Neural progenitor cell (in vitro differentiated cells): ENCODE results near the gene RAC2. TPM values are rescaled to one million over a fixed set of nuclear protein-coding genes. Genes with fewer than 3 reads are reported as not detected.

Source experiments
- DNase-seq: peaks from one replicate; pipeline ENCODE4 v3.0.0-alpha.2; 2016; ENCODE audit warnings: low spot score
- H2AFZ ChIP-seq: fragments of 200-600 bp; sonication (generic); replicated peaks from 2 replicates; pipeline ENCODE4 v1.6.1; 2016; ENCODE audit warnings: antibody characterized with exemption
- H3F3A ChIP-seq: fragments of 200-600 bp; sonication (generic); 2 replicates; pipeline ENCODE4 v1.6.1; 2016; ENCODE audit warnings: antibody characterized with exemption, low read depth
- H3K27ac ChIP-seq: fragments of 200-600 bp; sonication (generic); 2 replicates; pipeline ENCODE4 v1.5.1; 2016; ENCODE audit warnings: mild to moderate bottlenecking
- H3K27me3 ChIP-seq: fragments of 200-600 bp; sonication (generic); 2 replicates; pipeline ENCODE4 v1.6.1; 2016; ENCODE audit warnings: mild to moderate bottlenecking, moderate library complexity
- H3K36me3 ChIP-seq: fragments of 200-600 bp; sonication (generic); 2 replicates; pipeline ENCODE4 v1.5.1; 2016
- H3K4me1 ChIP-seq: fragments of 200-600 bp; sonication (generic); 2 replicates; pipeline ENCODE4 v1.6.1; 2016; ENCODE audit warnings: mixed run types
- H3K4me2 ChIP-seq: fragments of 200-600 bp; sonication (generic); 2 replicates; pipeline ENCODE4 v1.6.1; 2016
- H3K4me3 ChIP-seq: fragments of 200-600 bp; sonication (generic); 2 replicates; pipeline ENCODE4 v1.5.1; 2016
- H3K79me2 ChIP-seq: fragments of 200-600 bp; sonication (generic); 2 replicates; pipeline ENCODE4 v1.6.1; 2016; ENCODE audit warnings: low read depth
- H3K9ac ChIP-seq: fragments of 200-600 bp; sonication (generic); 2 replicates; pipeline ENCODE4 v1.6.1; 2016
- H3K9me3 ChIP-seq: fragments of 200-600 bp; sonication (generic); 2 replicates; pipeline ENCODE4 v1.5.1; 2016; ENCODE audit warnings: low read depth
- H4K20me1 ChIP-seq: fragments of 200-600 bp; sonication (generic); 2 replicates; pipeline ENCODE4 v1.6.1; 2016; ENCODE audit warnings: low read depth
- H3K27ac Mint-ChIP-seq: 3 replicates; pipeline ENCODE4 v1.8.0; 2021; ENCODE audit warnings: mixed read lengths
- H3K27me3 Mint-ChIP-seq: 2 replicates; pipeline ENCODE4 v1.8.0; 2022; ENCODE audit warnings: low read depth, mild to moderate bottlenecking, inconsistent platforms, moderate library complexity, mixed read lengths; ENCODE audit not compliant: insufficient read depth
- H3K36me3 Mint-ChIP-seq: 3 replicates; pipeline ENCODE4 v1.8.0; 2021; ENCODE audit warnings: mixed read lengths
- H3K4me1 Mint-ChIP-seq: 3 replicates; pipeline ENCODE4 v1.8.0; 2021; ENCODE audit warnings: mixed read lengths
- H3K4me3 Mint-ChIP-seq: 3 replicates; pipeline ENCODE4 v1.8.0; 2021; ENCODE audit warnings: mild to moderate bottlenecking, moderate library complexity, mixed read lengths
- H3K9me3 Mint-ChIP-seq: 3 replicates; pipeline ENCODE4 v1.8.0; 2020; ENCODE audit warnings: mixed read lengths
- CTCF ChIP-seq: fragments of 200-600 bp; sonication (generic); IDR thresholded peaks from 2 replicates; pipeline ENCODE4 v1.5.1; 2017; ENCODE audit warnings: antibody characterized with exemption, mild to moderate bottlenecking
- EZH2 ChIP-seq: fragments of 200-600 bp; sonication (generic); IDR thresholded peaks from 2 replicates; pipeline ENCODE4 v1.6.1; 2017; ENCODE audit warnings: antibody characterized with exemption, mild to moderate bottlenecking, moderate library complexity
- EZH2phosphoT487 ChIP-seq: fragments of 200-600 bp; sonication (generic); IDR thresholded peaks from 2 replicates; pipeline ENCODE4 v1.6.1; 2017; ENCODE audit warnings: antibody characterized with exemption
- total RNA-seq: library from RNA; depleted of rRNA; stranded (reverse); fragments of >200 nt; gene quantifications from 2 replicates; pipeline ENCODE4 v1.2.3, GENCODE V29; 2015; ENCODE audit warnings: low replicate concordance

Gene RAC2
- total RNA-seq, result 1.7 and 2.1 TPM in 2 replicates

DNA sequence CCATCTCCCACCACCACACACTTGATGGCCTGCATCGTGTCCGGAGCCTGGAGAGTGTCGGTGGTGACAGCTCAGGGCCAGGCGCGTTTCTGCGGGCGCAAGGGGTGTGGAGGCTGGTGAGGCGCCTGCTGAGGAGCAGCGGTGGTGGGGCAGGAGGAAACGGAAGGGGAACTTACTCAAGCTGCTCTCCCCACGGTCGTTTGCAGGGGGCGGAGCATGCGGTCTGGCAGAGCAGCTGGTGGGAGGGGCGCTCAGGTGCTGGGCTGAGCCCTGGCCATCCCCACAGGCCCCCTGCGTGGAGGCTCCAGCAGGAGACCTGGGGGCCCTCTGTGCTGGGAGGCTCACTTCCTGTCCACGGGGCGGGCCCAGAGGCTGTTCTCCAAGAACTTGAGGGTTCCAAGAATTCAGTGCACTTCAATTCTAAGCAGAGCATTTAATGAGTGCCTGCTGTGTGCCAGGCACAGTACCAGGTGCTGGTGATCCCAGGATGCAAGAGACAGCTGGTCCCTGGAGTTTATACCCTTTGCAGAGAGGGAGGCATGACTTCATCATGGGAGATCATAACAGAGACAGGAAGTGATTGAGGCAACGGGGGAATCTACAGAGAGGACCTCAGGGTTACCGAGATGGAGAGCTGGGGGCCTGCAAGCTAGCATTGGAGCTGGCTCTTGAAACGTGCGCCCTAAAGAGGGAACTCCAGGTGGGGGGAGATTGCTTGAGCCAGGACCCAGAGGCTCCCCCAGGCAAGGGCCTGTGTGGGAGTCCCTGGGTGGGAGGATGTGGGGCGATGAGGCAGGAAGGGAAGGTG is at the start of gene RAC2:
RAC2 (minus strand) TSS at position 156 of the 808 bp plus-strand sequence; CDS start at position 35, 121 bp downstream.
- Histone ChIP-seq H3K9ac (no peak within 1 kb of the TSS), H3K36me3 (no peaks in the 10 kb centered on the region), H3K4me2 (peak within 1 kb of the TSS; percentile 43), H4K20me1 (no peaks in the 10 kb centered on the region), H3K27ac (no peak within 1 kb of the TSS), H3K9me3 (no peaks in the 10 kb centered on the region), H3F3A (no peaks in the 10 kb centered on the region), H3K4me3 (no peak within 1 kb of the TSS), H3K4me1 (peaks cover 3% of the 10 kb centered on the region), H3K79me2 (no peaks in the 10 kb centered on the region), H2AFZ (peak within 1 kb of the TSS; percentile 45), H3K27me3 (no peaks in the 10 kb centered on the region)
- peak; percentile 47 for DNase-seq
- Mint-ChIP-seq H3K9me3 (no peaks in the 10 kb centered on the region), H3K36me3 (no peaks in the 10 kb centered on the region), H3K27me3 (peaks cover 7% of the 10 kb centered on the region), H3K4me3 (no peak within 1 kb of the TSS), H3K4me1 (peaks cover 10% of the 10 kb centered on the region), H3K27ac (no peak within 1 kb of the TSS)
- TF ChIP-seq EZH2 (no peak), CTCF (no peak), EZH2phosphoT487 (no peak)

DNA sequence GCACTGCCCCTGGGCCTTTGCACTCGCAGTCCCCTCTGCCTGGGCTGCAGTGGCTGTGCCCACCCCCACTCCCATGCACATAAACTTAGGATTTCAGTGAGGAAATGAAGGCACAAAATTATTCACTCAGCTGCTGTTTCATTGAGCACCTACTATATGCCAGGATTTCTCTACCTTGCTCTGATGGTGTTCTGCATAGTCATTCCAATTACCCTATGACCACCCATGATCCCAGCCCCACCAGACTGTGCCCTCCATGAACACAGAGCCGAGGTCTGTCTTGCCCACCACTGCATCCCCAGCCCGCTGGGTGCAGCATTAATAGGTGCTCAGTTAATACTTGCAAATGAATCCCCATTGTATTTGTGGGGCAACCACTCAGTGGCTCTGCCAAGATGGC is 49.1 kb upstream of the RAC2 start:
- Histone ChIP-seq H3K27ac (no peak overlapping the region), H3K4me1 (no peaks in the 10 kb centered on the region), H3K4me3 (no peak overlapping the region), H3K4me2 (no peak overlapping the region), H2AFZ (no peak overlapping the region), H3K36me3 (no peaks in the 10 kb centered on the region), H3K27me3 (no peaks in the 10 kb centered on the region), H3K79me2 (no peaks in the 10 kb centered on the region), H3K9me3 (no peaks in the 10 kb centered on the region), H3F3A (no peaks in the 10 kb centered on the region), H3K9ac (no peak overlapping the region), H4K20me1 (no peaks in the 10 kb centered on the region)
- Mint-ChIP-seq H3K4me3 (no peak overlapping the region), H3K4me1 (peaks cover 2% of the 10 kb centered on the region), H3K36me3 (no peaks in the 10 kb centered on the region), H3K9me3 (no peaks in the 10 kb centered on the region), H3K27me3 (peaks cover 11% of the 10 kb centered on the region), H3K27ac (no peak overlapping the region)
- no peak for DNase-seq
- TF ChIP-seq EZH2 (no peak), EZH2phosphoT487 (no peak), CTCF (no peak)

GRCh38 chr22:37292641-37293040 is 48.6 kb upstream of the RAC2 start:
- Histone ChIP-seq H3K4me1 (no peaks in the 10 kb centered on the region), H3K79me2 (no peaks in the 10 kb centered on the region), H3K4me3 (no peak overlapping the region), H3K27ac (no peak overlapping the region), H3K27me3 (no peaks in the 10 kb centered on the region), H3K9me3 (no peaks in the 10 kb centered on the region), H3K36me3 (no peaks in the 10 kb centered on the region), H3K9ac (no peak overlapping the region), H3F3A (no peaks in the 10 kb centered on the region), H2AFZ (no peak overlapping the region), H4K20me1 (no peaks in the 10 kb centered on the region), H3K4me2 (no peak overlapping the region)
- H3K36me3 Mint-ChIP-seq, result no peaks in the 10 kb centered on the region
- no peak overlapping the region for H3K27ac Mint-ChIP-seq
- no peak for DNase-seq
- TF ChIP-seq EZH2, result no peak
- no peak for TF ChIP-seq CTCF
- no peak for TF ChIP-seq EZH2phosphoT487
- peaks cover 10% of the 10 kb centered on the region for H3K27me3 Mint-ChIP-seq
- peaks cover 2% of the 10 kb centered on the region for H3K4me1 Mint-ChIP-seq
- no peaks in the 10 kb centered on the region for H3K9me3 Mint-ChIP-seq
- no peak overlapping the region for H3K4me3 Mint-ChIP-seq
